ENCODE data around the gene PRMT9. TPM values are rescaled to one million over a fixed set of nuclear protein-coding genes. Genes with fewer than 3 reads are reported as not detected.

PRMT9 gene
- total and polyA plus RNA-seq, 2 donors (not counting 1 experiment from before 2014, with no cell fraction given), result 8.8 to 14.4 TPM

- H3K4me1 ChIP-seq (ENCODE audit: control insufficient read depth, extremely low read depth, insufficient read depth, low read length), result no peaks in the 10 kb centered on the region
- H4K20me1 ChIP-seq (ENCODE audit: control insufficient read depth, extremely low read depth, insufficient read depth, low read length), result no peaks in the 10 kb centered on the region
- H3K9me3 ChIP-seq (ENCODE audit: control insufficient read depth, insufficient read depth, low read depth, low read length), result no peaks in the 10 kb centered on the region
- H3K27me3 ChIP-seq (ENCODE audit: control insufficient read depth, insufficient read depth, low read length), result no peaks in the 10 kb centered on the region
- H3K4me2 ChIP-seq (ENCODE audit: extremely low read depth, insufficient read depth, low read length), result no peak overlapping the region
- H3K9ac ChIP-seq (ENCODE audit: insufficient read depth, low read length), result no peak overlapping the region
- DNase-seq (ENCODE audit: low read depth in 2 of 2), result no peak
- H3K79me2 ChIP-seq (ENCODE audit: control insufficient read depth, insufficient read depth, low read length), result no peaks in the 10 kb centered on the region
- no peak overlapping the region for H2AFZ ChIP-seq (ENCODE audit: low read length)
- TF ChIP-seq EZH2 (IDR thresholded peaks at IDR 0.05; ENCODE audit: low read length, missing control alignments) (no peak), CTCF (conservative IDR thresholded peaks at IDR 0.05 in 1 of 2, IDR thresholded peaks at IDR 0.05 in 1 of 2; ENCODE audit: low read depth in 1 of 2, low read length in 2 of 2) (no peak)
- H3K36me3 ChIP-seq (ENCODE audit: control insufficient read depth, insufficient read depth, low read length), result peaks cover 2% of the 10 kb centered on the region
- no peak overlapping the region for H3K27ac ChIP-seq (ENCODE audit: insufficient read depth, low read length)
- H3K4me3 ChIP-seq (replicated peaks in 1 of 4; ENCODE audit: control extremely low read depth in 1 of 4, insufficient read depth in 1 of 4, low read depth in 3 of 4, low read length in 4 of 4), result no peak overlapping the region
Observed at GRCh38 chr4:147658501-147658900, 25.5 kb downstream of the PRMT9 start.

GRCh38 chr4:147655639-147656038, 28.3 kb downstream of the PRMT9 start:
- no peaks in the 10 kb centered on the region for H3K79me2 ChIP-seq (ENCODE audit: control insufficient read depth, insufficient read depth, low read length)
- H4K20me1 ChIP-seq (ENCODE audit: control insufficient read depth, extremely low read depth, insufficient read depth, low read length), result no peaks in the 10 kb centered on the region
- DNase-seq (ENCODE audit: low read depth in 2 of 2), result no peak
- no peak overlapping the region for H3K4me3 ChIP-seq (replicated peaks in 1 of 4; ENCODE audit: control extremely low read depth in 1 of 4, insufficient read depth in 1 of 4, low read depth in 3 of 4, low read length in 4 of 4)
- no peak overlapping the region for H2AFZ ChIP-seq (ENCODE audit: low read length)
- no peak for TF ChIP-seq EZH2 (IDR thresholded peaks at IDR 0.05; ENCODE audit: low read length, missing control alignments)
- no peak for TF ChIP-seq CTCF (conservative IDR thresholded peaks at IDR 0.05 in 1 of 2, IDR thresholded peaks at IDR 0.05 in 1 of 2; ENCODE audit: low read depth in 1 of 2, low read length in 2 of 2)
- no peak overlapping the region for H3K27ac ChIP-seq (ENCODE audit: insufficient read depth, low read length)
- H3K27me3 ChIP-seq (ENCODE audit: control insufficient read depth, insufficient read depth, low read length), result no peaks in the 10 kb centered on the region
- H3K36me3 ChIP-seq (ENCODE audit: control insufficient read depth, insufficient read depth, low read length), result peaks cover 2% of the 10 kb centered on the region
- no peak overlapping the region for H3K4me2 ChIP-seq (ENCODE audit: extremely low read depth, insufficient read depth, low read length)
- H3K9ac ChIP-seq (ENCODE audit: insufficient read depth, low read length), result no peak overlapping the region
- no peaks in the 10 kb centered on the region for H3K9me3 ChIP-seq (ENCODE audit: control insufficient read depth, insufficient read depth, low read depth, low read length)
- H3K4me1 ChIP-seq (ENCODE audit: control insufficient read depth, extremely low read depth, insufficient read depth, low read length), result no peaks in the 10 kb centered on the region

- Histone ChIP-seq H3K4me2 (ENCODE audit: extremely low read depth, insufficient read depth, low read length) (no peak overlapping the region), H2AFZ (ENCODE audit: low read length) (no peak overlapping the region), H3K9me3 (ENCODE audit: control insufficient read depth, insufficient read depth, low read depth, low read length) (no peaks in the 10 kb centered on the region), H3K27ac (ENCODE audit: insufficient read depth, low read length) (no peak overlapping the region), H3K79me2 (ENCODE audit: control insufficient read depth, insufficient read depth, low read length) (no peaks in the 10 kb centered on the region), H3K4me3 (replicated peaks in 1 of 4; ENCODE audit: control extremely low read depth in 1 of 4, insufficient read depth in 1 of 4, low read depth in 3 of 4, low read length in 4 of 4) (no peak overlapping the region), H3K27me3 (ENCODE audit: control insufficient read depth, insufficient read depth, low read length) (no peaks in the 10 kb centered on the region), H3K9ac (ENCODE audit: insufficient read depth, low read length) (no peak overlapping the region), H3K4me1 (ENCODE audit: control insufficient read depth, extremely low read depth, insufficient read depth, low read length) (no peaks in the 10 kb centered on the region), H3K36me3 (ENCODE audit: control insufficient read depth, insufficient read depth, low read length) (peaks cover 2% of the 10 kb centered on the region), H4K20me1 (ENCODE audit: control insufficient read depth, extremely low read depth, insufficient read depth, low read length) (no peaks in the 10 kb centered on the region)
- no peak for DNase-seq (ENCODE audit: low read depth in 2 of 2)
- no peak for TF ChIP-seq CTCF (conservative IDR thresholded peaks at IDR 0.05 in 1 of 2, IDR thresholded peaks at IDR 0.05 in 1 of 2; ENCODE audit: low read depth in 1 of 2, low read length in 2 of 2)
- no peak for TF ChIP-seq EZH2 (IDR thresholded peaks at IDR 0.05; ENCODE audit: low read length, missing control alignments)
Observed at GRCh38 chr4:147651563-147651962, 32.4 kb downstream of the PRMT9 start.
